AG10803 (cell line): ENCODE results near the gene NUCKS1.

ENCODE experiments used
- DNase-seq: peaks from one replicate; pipeline ENCODE4 v3.0.0; 2010; ENCODE audit warnings: low read depth
- H3K4me3 ChIP-seq: 2 replicates; pipeline ENCODE4 v1.5.1; 2011; ENCODE audit warnings: mild to moderate bottlenecking, low read length, control low read depth
- CTCF ChIP-seq: conservative IDR thresholded peaks from 2 replicates; pipeline ENCODE4 v1.5.1; 2011; ENCODE audit warnings: mild to moderate bottlenecking, low read length, control low read depth, inconsistent platforms

Gene NUCKS1

GRCh38 chr1:205688171-205689080 is 61.6 kb downstream of the NUCKS1 start:
- H3K4me3 ChIP-seq, result no peak overlapping the region
- DNase-seq, result no peak
- TF ChIP-seq CTCF, result no peak

DNA sequence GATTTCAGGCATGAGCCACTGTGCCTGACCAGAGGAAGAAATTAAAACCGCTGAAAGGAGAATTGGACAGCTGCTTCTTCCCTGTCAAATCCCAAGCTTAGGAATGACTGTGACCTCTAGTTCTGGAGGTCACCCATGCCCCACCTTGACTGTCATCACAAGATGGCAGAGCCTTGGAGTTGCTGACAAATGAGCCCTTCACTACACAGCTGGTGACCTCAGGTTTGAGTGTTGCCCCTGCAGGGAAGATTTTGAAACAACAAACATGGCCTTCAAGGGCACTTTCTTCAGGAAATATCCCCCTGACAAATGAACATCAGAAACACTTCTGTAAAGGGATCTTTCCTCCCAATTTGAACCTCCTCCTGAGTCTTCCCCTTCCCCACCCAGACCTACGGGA is 62.7 kb downstream of the NUCKS1 start:
- no peak overlapping the region for H3K4me3 ChIP-seq
- no peak for TF ChIP-seq CTCF
- DNase-seq, result no peak

DNA sequence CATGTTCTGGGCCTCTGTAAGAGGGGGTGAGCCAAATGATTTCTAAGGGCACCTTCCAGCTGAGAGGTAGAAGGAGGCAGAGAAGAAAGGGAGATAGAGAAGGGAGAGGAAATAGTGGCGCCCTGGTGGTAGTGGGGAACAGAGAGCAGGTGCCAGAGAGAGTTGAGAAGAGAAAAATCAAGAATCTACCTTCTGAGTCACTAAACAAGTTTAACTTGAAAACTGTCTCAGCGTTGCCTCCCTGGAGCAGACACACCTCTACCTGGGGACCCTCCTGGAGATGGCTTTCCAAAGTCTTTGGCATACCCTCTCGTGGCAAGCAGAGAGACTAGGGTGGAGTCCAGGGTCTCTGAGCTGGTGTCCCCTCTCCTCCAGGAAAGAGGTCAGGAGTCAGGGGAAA is 68.6 kb downstream of the NUCKS1 start:
- DNase-seq, result no peak
- no peak overlapping the region for H3K4me3 ChIP-seq
- no peak for TF ChIP-seq CTCF

- DNase-seq, result no peak
- H3K4me3 ChIP-seq, result peak within 1 kb of the TSS; percentile 59
- TF ChIP-seq CTCF, result no peak
Measured at GRCh38 chr1:205680073-205680851, 69.7 kb downstream of the NUCKS1 start, which contains the start of gene SLC45A3. SLC45A3 (minus strand) TSS chr1:205680509; CDS start chr1:205664656, 15,853 bp downstream.

DNA sequence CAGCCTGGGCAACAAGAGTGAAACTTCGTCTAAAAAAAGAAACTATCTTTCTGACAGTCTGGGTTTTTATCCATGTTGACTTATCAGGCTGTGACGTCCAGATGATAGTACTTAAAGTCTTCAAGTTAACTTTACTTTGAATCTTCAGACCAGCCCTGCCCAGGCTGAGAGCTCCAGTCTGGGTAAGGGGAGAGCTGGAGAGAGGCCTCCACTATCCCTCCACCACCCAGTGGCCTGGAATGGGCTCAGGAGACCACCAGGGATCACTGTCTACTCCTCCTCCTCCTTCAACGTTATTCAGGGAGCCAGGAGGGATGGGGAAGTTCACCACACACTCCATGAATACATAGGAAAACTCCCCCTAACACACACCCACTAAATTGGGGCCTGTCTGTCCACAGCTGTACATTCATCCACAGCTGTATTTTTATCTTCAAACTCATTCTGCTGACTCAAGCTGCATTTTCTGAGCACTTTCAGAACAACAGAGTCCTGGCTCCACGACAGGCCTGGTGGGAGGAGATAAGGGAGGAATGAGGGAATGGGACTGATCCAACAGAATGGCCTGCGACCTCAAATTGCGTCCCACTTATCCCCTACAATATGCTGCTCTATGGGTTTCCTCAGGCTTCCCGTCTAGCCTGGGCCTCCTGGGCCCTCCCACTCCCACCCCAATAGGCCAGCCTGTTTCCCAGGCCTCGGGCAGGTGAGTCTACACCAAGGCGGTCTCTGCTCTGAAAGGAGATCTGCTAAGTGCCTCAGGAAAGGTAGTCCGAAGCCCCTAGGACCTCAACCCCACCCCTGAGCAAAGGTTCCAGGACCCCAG is 71.5 kb downstream of the NUCKS1 start:
- TF ChIP-seq CTCF, result no peak
- H3K4me3 ChIP-seq, result no peak overlapping the region
- no peak for DNase-seq

- TF ChIP-seq CTCF, result no peak
- no peak overlapping the region for H3K4me3 ChIP-seq
- no peak for DNase-seq
Measured at GRCh38 chr1:205677167-205677566, 72.8 kb downstream of the NUCKS1 start.
